ENCODE measurements around the gene ATN1. TPM values are rescaled to one million over a fixed set of nuclear protein-coding genes. Genes with fewer than 3 reads are reported as not detected.

Gene ATN1
- total RNA-seq, 2 donors from 2014 or later: 93.0 to 129 TPM

GRCh38 chr12:6953442-6954315 is 25.9 kb downstream of the ATN1 start:
- Histone ChIP-seq H3K27me3 (replicated peaks; ENCODE audit: insufficient read depth) (no peaks in the 10 kb centered on the region), H3K4me1 (replicated peaks) (no peaks in the 10 kb centered on the region), H3K27ac (no peak overlapping the region), H3K36me3 (no peaks in the 10 kb centered on the region), H3K4me3 (no peak overlapping the region), H3K9me3 (no peaks in the 10 kb centered on the region)
- no peak for DNase-seq (ENCODE audit: low spot score)
- TF ChIP-seq CTCF (IDR thresholded peaks at IDR 0.05) (no peak), POLR2AphosphoS5 (IDR thresholded peaks at IDR 0.05) (no peak), POLR2A (IDR thresholded peaks at IDR 0.05) (no peak)
- 68% methylated on average over 24 of the region's 24 CpGs for WGBS
- intact Hi-C loops (cut with DNase I): no loop called here

GRCh38 chr12:6954316-6955107 is 26.8 kb downstream of the ATN1 start:
- Histone ChIP-seq H3K4me1 (replicated peaks) (no peaks in the 10 kb centered on the region), H3K4me3 (no peak overlapping the region), H3K27me3 (replicated peaks; ENCODE audit: insufficient read depth) (no peaks in the 10 kb centered on the region), H3K9me3 (no peaks in the 10 kb centered on the region), H3K27ac (no peak overlapping the region), H3K36me3 (no peaks in the 10 kb centered on the region)
- WGBS: 87% methylated on average over 21 of the region's 21 CpGs
- TF ChIP-seq CTCF (IDR thresholded peaks at IDR 0.05): no peak
- TF ChIP-seq POLR2AphosphoS5 (IDR thresholded peaks at IDR 0.05): no peak
- no peak for TF ChIP-seq POLR2A (IDR thresholded peaks at IDR 0.05)
- intact Hi-C loops (cut with DNase I): no loop called here
- DNase-seq (ENCODE audit: low spot score): no peak

GRCh38 chr12:6955108-6956020 is 27.6 kb downstream of the ATN1 start:
- H3K27me3 ChIP-seq (replicated peaks; ENCODE audit: insufficient read depth): no peaks in the 10 kb centered on the region
- no peaks in the 10 kb centered on the region for H3K4me1 ChIP-seq (replicated peaks)
- TF ChIP-seq POLR2A (IDR thresholded peaks at IDR 0.05) (no peak), POLR2AphosphoS5 (IDR thresholded peaks at IDR 0.05) (no peak)
- H3K9me3 ChIP-seq: no peaks in the 10 kb centered on the region
- H3K4me3 ChIP-seq: no peak overlapping the region
- H3K36me3 ChIP-seq: no peaks in the 10 kb centered on the region
- WGBS: 88% methylated on average over 22 of the region's 22 CpGs
- intact Hi-C loops (cut with DNase I): no loop called here
- no peak overlapping the region for H3K27ac ChIP-seq
- DNase-seq (ENCODE audit: low spot score): no peak

- no peak for DNase-seq (ENCODE audit: low spot score)
Observed at GRCh38 chr12:6956021-6956727, 28.4 kb downstream of the ATN1 start.

More at GRCh38 chr12:6956021-6956727, 28.4 kb downstream of the ATN1 start:
- Histone ChIP-seq H3K27ac (no peak overlapping the region), H3K36me3 (no peaks in the 10 kb centered on the region), H3K9me3 (no peaks in the 10 kb centered on the region), H3K27me3 (replicated peaks; ENCODE audit: insufficient read depth) (no peaks in the 10 kb centered on the region), H3K4me1 (replicated peaks) (peaks cover 1% of the 10 kb centered on the region), H3K4me3 (no peak overlapping the region)
- intact Hi-C loops (cut with DNase I): no loop called here
- WGBS: 78% methylated on average over 28 of the region's 28 CpGs
- TF ChIP-seq CTCF (IDR thresholded peaks at IDR 0.05) (no peak), POLR2AphosphoS5 (IDR thresholded peaks at IDR 0.05) (no peak), POLR2A (IDR thresholded peaks at IDR 0.05) (no peak)

Measured in prostate gland (tissue), 2 donors.